MM.1S (cell line): Measurements from ENCODE around the gene FAM199X.

ENCODE experiments used
- EZH2 ChIP-seq: fragments of 300-600 bp; sonication (generic); optimal IDR thresholded peaks from 2 replicates; pipeline ENCODE3; 2017; ENCODE audit warnings: low read depth, mild to moderate bottlenecking, antibody characterized with exemption, low read length, mixed read lengths
- TF ChIP-seq, protein P1 (sequence below): fragments of 300-600 bp; sonication (generic); IDR thresholded peaks from 2 replicates; pipeline ENCODE4 v1.5.1; 2016; ENCODE audit warnings: antibody characterized with exemption, low read length, mixed read lengths

DNA sequence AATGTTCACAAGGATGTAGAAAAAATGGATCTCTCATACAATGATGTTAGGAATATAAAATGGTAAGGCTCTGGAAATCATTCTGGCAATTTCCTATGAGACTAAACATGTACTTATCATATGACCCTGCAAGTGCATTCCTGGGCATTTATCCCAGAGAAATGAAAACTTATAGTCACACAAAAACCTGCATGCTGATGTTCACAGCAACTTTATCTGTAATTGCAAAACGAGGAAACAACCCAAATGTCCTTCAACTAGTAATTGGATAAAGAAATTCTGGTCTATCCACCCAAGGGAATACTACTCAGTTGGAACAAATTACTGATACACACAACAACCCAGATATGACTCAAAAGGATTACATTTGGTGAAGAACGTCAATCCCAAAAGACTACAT is 39.4 kb upstream of the FAM199X start:
- TF ChIP-seq, protein P1, sequence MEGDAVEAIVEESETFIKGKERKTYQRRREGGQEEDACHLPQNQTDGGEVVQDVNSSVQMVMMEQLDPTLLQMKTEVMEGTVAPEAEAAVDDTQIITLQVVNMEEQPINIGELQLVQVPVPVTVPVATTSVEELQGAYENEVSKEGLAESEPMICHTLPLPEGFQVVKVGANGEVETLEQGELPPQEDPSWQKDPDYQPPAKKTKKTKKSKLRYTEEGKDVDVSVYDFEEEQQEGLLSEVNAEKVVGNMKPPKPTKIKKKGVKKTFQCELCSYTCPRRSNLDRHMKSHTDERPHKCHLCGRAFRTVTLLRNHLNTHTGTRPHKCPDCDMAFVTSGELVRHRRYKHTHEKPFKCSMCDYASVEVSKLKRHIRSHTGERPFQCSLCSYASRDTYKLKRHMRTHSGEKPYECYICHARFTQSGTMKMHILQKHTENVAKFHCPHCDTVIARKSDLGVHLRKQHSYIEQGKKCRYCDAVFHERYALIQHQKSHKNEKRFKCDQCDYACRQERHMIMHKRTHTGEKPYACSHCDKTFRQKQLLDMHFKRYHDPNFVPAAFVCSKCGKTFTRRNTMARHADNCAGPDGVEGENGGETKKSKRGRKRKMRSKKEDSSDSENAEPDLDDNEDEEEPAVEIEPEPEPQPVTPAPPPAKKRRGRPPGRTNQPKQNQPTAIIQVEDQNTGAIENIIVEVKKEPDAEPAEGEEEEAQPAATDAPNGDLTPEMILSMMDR, result no peak
- no peak for TF ChIP-seq EZH2
